Nephron (organoid): ENCODE data around the gene DBX2.

ENCODE experiments used
- H3K27ac Mint-ChIP-seq, 3 experiments: 2 replicates each; pipeline ENCODE4 v1.8.0; 2020; ENCODE audit warnings: mixed read lengths in 3 of 3, mild to moderate bottlenecking in 2 of 3, moderate library complexity in 1 of 3
- H3K27me3 Mint-ChIP-seq: 2 replicates; pipeline ENCODE4 v1.8.0; 2021; ENCODE audit warnings: low read depth, mild to moderate bottlenecking, moderate library complexity, mixed read lengths
- H3K36me3 Mint-ChIP-seq: 2 replicates; pipeline ENCODE4 v1.8.0; 2020; ENCODE audit warnings: low read depth, mixed read lengths
- H3K4me1 Mint-ChIP-seq: 2 replicates; pipeline ENCODE4 v1.8.0; 2020; ENCODE audit warnings: mixed read lengths
- H3K4me3 Mint-ChIP-seq, 3 experiments: 2 replicates each; pipeline ENCODE4 v1.8.0; 2020; ENCODE audit warnings: mild to moderate bottlenecking in 3 of 3, mixed read lengths in 3 of 3, moderate library complexity in 2 of 3
- H3K9me3 Mint-ChIP-seq: 2 replicates; pipeline ENCODE4 v1.8.0; 2020; ENCODE audit warnings: mixed read lengths
- TF ChIP-seq, protein P1 (sequence below), 3 experiments: fragments of 200-600 bp; sonication (generic); IDR thresholded peaks; one replicate each; pipeline ENCODE4 v1.5.0; 2021; ENCODE audit warnings: antibody characterized with exemption in 3 of 3; ENCODE audit not compliant: unreplicated experiment in 3 of 3

Gene DBX2

DNA sequence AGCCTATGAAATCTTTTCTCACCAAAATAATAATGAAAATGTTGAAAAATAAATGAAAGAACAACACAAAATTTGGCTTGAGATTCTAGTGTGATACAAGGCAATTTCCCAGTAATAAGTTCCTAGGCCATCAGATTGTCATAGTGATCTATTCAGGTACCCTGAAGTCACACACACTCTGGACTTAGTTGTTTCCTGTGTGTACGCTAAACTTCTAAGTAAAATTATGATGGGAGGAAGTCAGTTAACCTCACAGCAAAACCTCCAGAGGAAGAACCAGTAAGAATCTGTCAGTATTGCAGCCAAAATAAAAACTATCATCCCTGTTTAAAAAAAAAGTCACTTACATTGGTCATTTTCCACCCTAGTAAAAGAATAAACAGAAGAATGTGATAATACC is 81.9 kb downstream of the DBX2 start:
- H3K4me3 Mint-ChIP-seq = no peak overlapping the region
- TF ChIP-seq, protein P1, sequence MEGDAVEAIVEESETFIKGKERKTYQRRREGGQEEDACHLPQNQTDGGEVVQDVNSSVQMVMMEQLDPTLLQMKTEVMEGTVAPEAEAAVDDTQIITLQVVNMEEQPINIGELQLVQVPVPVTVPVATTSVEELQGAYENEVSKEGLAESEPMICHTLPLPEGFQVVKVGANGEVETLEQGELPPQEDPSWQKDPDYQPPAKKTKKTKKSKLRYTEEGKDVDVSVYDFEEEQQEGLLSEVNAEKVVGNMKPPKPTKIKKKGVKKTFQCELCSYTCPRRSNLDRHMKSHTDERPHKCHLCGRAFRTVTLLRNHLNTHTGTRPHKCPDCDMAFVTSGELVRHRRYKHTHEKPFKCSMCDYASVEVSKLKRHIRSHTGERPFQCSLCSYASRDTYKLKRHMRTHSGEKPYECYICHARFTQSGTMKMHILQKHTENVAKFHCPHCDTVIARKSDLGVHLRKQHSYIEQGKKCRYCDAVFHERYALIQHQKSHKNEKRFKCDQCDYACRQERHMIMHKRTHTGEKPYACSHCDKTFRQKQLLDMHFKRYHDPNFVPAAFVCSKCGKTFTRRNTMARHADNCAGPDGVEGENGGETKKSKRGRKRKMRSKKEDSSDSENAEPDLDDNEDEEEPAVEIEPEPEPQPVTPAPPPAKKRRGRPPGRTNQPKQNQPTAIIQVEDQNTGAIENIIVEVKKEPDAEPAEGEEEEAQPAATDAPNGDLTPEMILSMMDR (IDR thresholded peaks at IDR 0.05; ENCODE audit: unreplicated experiment in 3 of 3) = no peak
- H3K36me3 Mint-ChIP-seq = no peaks in the 10 kb centered on the region
- no peaks in the 10 kb centered on the region for H3K27me3 Mint-ChIP-seq
- H3K27ac Mint-ChIP-seq = no peak overlapping the region
- no peaks in the 10 kb centered on the region for H3K4me1 Mint-ChIP-seq
- H3K9me3 Mint-ChIP-seq = peaks cover 21% of the 10 kb centered on the region
